CD4-positive, alpha-beta T cell treated with Interleukin-6 for 4 hours (primary cell): ENCODE measurements around the gene LY9.
"Not testable (repeated sequence)": the region's sequence is repeated elsewhere in the genome, so short reads cannot be mapped to it uniquely, and the experiment has no call there.

Source experiments
- DNase-seq: peaks from one replicate; pipeline ENCODE4 v3.0.0-alpha.2; 2020; ENCODE audit warnings: mixed read lengths

The LY9 gene

GRCh38 chr1:160867651-160868050 is 71.7 kb downstream of the LY9 start:
- DNase-seq, result not testable (repeated sequence)

- DNase-seq, result no peak
Measured at GRCh38 chr1:160868141-160868540, 72.2 kb downstream of the LY9 start.

DNA sequence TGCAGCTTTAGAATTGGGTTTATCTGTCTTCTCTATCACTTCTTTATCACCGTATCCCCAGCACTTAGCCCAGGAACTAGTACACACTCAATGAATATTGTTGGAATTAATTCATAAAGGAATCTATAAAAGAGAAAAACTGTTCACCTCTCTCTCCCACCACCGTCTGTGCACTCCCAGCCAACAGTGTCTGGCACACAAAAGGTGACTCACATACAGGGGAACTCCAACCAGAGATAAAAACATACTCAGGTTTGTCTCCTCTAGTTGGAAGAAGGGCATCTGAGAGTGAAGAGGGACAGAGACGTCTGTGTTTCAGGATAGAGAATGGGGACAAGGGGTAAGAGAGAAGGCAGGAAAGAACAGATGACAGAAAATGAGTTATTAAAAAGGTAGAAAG is 79.0 kb downstream of the LY9 start:
- DNase-seq, result no peak

GRCh38 chr1:160875591-160875990 is 79.6 kb downstream of the LY9 start:
- not testable (repeated sequence) for DNase-seq

- DNase-seq, result no peak
Measured at GRCh38 chr1:160876311-160876710, 80.3 kb downstream of the LY9 start.

DNA sequence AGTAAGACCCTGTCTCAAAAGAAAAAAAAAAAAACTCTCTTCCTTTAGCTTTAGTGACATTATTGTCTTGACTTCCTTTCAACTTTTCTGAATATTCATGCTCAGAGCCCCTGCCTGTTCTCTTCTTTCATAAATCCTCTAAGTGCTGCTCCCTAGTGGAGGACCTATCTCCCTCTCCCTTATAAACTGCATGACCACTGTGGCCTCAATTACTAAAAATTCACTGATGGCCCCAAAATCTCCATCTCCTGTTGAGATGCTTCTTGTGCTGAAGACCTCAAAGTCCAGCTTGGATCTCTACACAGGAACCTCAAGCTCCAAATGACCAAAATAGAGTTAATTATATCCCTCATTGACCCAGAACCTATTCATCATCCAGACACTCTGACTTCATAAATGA is 81.2 kb downstream of the LY9 start:
- DNase-seq, result peak; percentile 26
